HCT116 (cell line): ENCODE results near the gene PBXIP1. TPM values are rescaled to one million over a fixed set of nuclear protein-coding genes. Genes with fewer than 3 reads are reported as not detected.

Source experiments
- EZH2 ChIP-seq: fragments of 200-600 bp; sonication (generic); IDR thresholded peaks from 2 replicates; pipeline ENCODE4 v1.6.1; 2017; ENCODE audit warnings: antibody characterized with exemption, mixed run types
- JUND ChIP-seq: IDR thresholded peaks from 2 replicates; pipeline ENCODE4 v1.6.1; 2012
- SP1 ChIP-seq: IDR thresholded peaks from 2 replicates; pipeline ENCODE4 v1.6.1; 2012; ENCODE audit warnings: low read depth
- microRNA-seq: library from miRNA; unstranded; fragments of <30 nt; microRNA quantifications from one replicate; pipeline ENCODE4, GENCODE V29; 2016; ENCODE audit warnings: borderline number of aligned reads
- total RNA-seq: library from RNA; stranded (reverse); gene quantifications from one replicate; pipeline ENCODE4 v1.2.1, GENCODE V29; 2021; ENCODE audit not compliant: unreplicated experiment
- TF ChIP-seq, protein P1 (sequence below): IDR thresholded peaks from 2 replicates; pipeline ENCODE4 v1.6.1; 2011; ENCODE audit warnings: mild to moderate bottlenecking, low read length, moderate library complexity; ENCODE audit not compliant: insufficient replicate concordance; ENCODE audit errors: extremely low read depth

Gene PBXIP1
- total RNA-seq, 1 experiment from 2014 or later: 12.6 TPM

GRCh38 chr1:154895798-154896197 is 60.1 kb downstream of the PBXIP1 start (continued):
- TF ChIP-seq, protein P1, sequence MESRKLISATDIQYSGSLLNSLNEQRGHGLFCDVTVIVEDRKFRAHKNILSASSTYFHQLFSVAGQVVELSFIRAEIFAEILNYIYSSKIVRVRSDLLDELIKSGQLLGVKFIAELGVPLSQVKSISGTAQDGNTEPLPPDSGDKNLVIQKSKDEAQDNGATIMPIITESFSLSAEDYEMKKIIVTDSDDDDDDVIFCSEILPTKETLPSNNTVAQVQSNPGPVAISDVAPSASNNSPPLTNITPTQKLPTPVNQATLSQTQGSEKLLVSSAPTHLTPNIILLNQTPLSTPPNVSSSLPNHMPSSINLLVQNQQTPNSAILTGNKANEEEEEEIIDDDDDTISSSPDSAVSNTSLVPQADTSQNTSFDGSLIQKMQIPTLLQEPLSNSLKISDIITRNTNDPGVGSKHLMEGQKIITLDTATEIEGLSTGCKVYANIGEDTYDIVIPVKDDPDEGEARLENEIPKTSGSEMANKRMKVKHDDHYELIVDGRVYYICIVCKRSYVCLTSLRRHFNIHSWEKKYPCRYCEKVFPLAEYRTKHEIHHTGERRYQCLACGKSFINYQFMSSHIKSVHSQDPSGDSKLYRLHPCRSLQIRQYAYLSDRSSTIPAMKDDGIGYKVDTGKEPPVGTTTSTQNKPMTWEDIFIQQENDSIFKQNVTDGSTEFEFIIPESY: no peak
- TF ChIP-seq EZH2 (no peak), JUND (no peak), SP1 (no peak)

Small RNAs within 50 kb of the gene (microRNA-seq; reads per million reads assigned to microRNA genes)
- gene MIR4258: not detected

Other genes starting within 250 kb of the PBXIP1 start
- gene KCNN3, start 85.8 kb downstream of the PBXIP1 start, total RNA-seq: 1.1 TPM
- 24.0 TPM for gene PMVK, start 19.4 kb downstream of the PBXIP1 start, total RNA-seq
- 37.2 TPM for gene PYGO2, start 5.7 kb upstream of the PBXIP1 start, total RNA-seq
- gene SHC1, start 14.6 kb upstream of the PBXIP1 start, total RNA-seq: 148 TPM
- gene CKS1B, start 18.6 kb upstream of the PBXIP1 start, total RNA-seq: 229 TPM
- gene FLAD1, start 27.2 kb upstream of the PBXIP1 start, total RNA-seq: 58.4 TPM
- gene LENEP, start 37.5 kb upstream of the PBXIP1 start, total RNA-seq: 0.42 TPM
- gene ZBTB7B, start 46.7 kb upstream of the PBXIP1 start, total RNA-seq: 57.0 TPM
- gene DCST2, start 77.7 kb upstream of the PBXIP1 start, total RNA-seq: 2.0 TPM
- 0.32 TPM for gene DCST1, start 77.7 kb upstream of the PBXIP1 start, total RNA-seq
- 149 TPM for gene ADAM15, start 95.2 kb upstream of the PBXIP1 start, total RNA-seq
- 9.8 TPM for gene EFNA4, start 107.6 kb upstream of the PBXIP1 start, total RNA-seq
- gene EFNA3, start 122.7 kb upstream of the PBXIP1 start, total RNA-seq: 20.4 TPM
- 19.7 TPM for gene EFNA1, start 171.8 kb upstream of the PBXIP1 start, total RNA-seq
- gene SLC50A1, start 179.8 kb upstream of the PBXIP1 start, total RNA-seq: 49.9 TPM
- gene DPM3, start 184.4 kb upstream of the PBXIP1 start, total RNA-seq: 113 TPM
- gene KRTCAP2, start 217.2 kb upstream of the PBXIP1 start, total RNA-seq: 143 TPM
- 3.8 TPM for gene TRIM46, start 217.8 kb upstream of the PBXIP1 start, total RNA-seq